ENCODE data around the gene GPR61. TPM values are rescaled to one million over a fixed set of nuclear protein-coding genes. Genes with fewer than 3 reads are reported as not detected.
A peak's percentile ranks its signal among the peaks of the same experiment; 100 is the strongest.

Gene GPR61
- total RNA-seq, 6 experiments from 2014 or later, result not detected

DNA sequence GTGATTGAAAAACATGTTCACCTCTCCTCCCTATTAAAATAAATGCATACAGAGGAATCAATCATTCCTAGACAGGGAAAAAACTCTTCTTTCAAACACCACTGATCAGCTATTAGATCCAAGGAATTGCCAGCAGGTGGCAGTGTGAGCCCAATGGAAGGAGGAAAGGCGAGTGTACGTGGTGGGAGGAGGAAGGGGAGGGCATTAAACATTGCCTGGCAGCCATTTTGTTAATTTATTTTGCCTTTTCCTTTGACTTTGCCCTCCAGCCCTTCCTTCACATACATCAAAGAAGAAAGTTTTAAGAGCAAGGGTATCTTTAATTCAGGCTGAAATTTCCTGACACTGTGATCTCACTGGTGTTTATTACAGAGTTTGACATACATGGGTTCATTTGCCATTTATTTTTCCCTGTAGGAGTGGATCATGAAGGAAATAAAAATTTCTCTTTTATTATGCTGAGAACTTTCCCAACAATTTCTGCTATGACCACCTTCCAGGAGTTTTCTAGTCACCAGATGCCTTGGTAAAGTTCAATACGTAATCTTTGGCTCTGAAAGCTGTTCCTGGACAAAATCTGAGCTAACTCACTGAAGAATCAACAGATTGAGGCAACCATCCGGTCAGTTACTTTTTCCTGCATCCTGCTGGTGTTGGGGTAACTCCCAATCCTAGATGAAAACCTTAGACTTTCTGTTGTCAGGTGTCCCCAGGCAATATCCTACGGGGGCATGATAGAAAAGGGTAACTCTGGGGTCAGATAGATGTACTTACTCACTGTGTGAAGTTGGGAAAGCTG is 6.8 kb downstream of the GPR61 start:
- Histone ChIP-seq H3K27ac (peak overlapping the region; percentile 92 to 97 (median 95)), H3K36me3 (no peaks in the 10 kb centered on the region), H3K27me3 (no peaks in the 10 kb centered on the region), H3K4me3 (peak overlapping the region; percentile 85 to 89 (median 88)), H3K4me1 (peaks cover 0 to 28% (median 3%) of the 10 kb centered on the region in 4 donors), H3K9me3 (no peaks in the 10 kb centered on the region)
- TF ChIP-seq, protein P1, sequence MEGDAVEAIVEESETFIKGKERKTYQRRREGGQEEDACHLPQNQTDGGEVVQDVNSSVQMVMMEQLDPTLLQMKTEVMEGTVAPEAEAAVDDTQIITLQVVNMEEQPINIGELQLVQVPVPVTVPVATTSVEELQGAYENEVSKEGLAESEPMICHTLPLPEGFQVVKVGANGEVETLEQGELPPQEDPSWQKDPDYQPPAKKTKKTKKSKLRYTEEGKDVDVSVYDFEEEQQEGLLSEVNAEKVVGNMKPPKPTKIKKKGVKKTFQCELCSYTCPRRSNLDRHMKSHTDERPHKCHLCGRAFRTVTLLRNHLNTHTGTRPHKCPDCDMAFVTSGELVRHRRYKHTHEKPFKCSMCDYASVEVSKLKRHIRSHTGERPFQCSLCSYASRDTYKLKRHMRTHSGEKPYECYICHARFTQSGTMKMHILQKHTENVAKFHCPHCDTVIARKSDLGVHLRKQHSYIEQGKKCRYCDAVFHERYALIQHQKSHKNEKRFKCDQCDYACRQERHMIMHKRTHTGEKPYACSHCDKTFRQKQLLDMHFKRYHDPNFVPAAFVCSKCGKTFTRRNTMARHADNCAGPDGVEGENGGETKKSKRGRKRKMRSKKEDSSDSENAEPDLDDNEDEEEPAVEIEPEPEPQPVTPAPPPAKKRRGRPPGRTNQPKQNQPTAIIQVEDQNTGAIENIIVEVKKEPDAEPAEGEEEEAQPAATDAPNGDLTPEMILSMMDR (IDR thresholded peaks at IDR 0.05), result peak; percentile 87 to 94 (median 90)
- peak; percentile 23 for TF ChIP-seq POLR2A (IDR thresholded peaks at IDR 0.05)
- peak; percentile 75 to 81 (median 80) for ATAC-seq
- 14% methylated on average over 5 of the region's 5 CpGs for WGBS (ENCODE audit: insufficient coverage, low coverage, low lambda C conversion rate, missing lambda C conversion rate)
- intact Hi-C loops (cut with DNase I), result loop anchor here (10.0 kb wide), 3 partner anchors 78 to 228 kb away; partner anchors contain the start of gene EPS8L3 (in 1 of the 2)
- peak; percentile 82 to 90 (median 86) for DNase-seq

DNA sequence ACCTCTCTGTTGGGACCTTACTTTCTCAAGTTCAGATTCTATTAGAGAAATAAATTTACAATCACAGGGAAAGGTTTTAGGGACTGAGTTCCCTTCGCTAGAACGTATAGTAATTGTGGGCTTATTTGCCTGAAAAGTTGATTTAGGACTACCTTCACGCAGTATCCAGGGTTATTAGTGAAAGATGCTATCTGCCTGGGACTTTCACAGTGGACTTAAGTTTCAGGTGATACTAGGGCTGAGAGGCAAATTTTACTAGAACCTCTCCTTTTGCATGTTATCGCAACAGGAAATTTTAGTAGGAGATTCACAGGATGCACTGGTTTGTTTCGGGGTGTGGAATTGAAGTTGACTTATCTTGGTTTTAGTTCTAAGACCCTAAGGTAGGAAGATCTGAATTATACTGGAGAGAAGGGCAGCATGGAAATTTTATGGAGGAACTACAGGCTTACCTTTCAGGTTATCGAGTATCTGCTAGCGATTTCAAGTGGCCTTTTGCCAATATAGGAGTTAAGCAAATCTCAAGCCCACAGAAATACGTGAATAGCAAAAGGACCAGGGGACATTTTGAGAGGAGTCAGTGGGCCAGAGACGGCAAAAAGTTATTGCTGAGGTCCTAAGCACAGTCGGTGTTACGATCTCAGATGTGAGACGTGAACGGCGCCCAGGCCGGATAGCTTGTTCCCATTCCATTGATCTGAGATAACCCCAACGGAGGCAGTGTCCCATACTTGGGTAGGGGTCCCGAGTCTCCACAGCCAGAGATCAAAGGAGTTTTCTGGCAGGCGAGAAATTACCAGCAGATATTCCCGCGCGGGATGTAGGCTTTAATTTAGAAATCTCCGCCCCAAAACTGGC is 8.0 kb downstream of the GPR61 start:
- peak in 1 of 3 donors; percentile 49 for DNase-seq
- 2% methylated on average over 21 of the region's 22 CpGs for WGBS (ENCODE audit: insufficient coverage, low coverage, low lambda C conversion rate, missing lambda C conversion rate)
- peak; percentile 15 to 28 (median 24) for ATAC-seq

DNA sequence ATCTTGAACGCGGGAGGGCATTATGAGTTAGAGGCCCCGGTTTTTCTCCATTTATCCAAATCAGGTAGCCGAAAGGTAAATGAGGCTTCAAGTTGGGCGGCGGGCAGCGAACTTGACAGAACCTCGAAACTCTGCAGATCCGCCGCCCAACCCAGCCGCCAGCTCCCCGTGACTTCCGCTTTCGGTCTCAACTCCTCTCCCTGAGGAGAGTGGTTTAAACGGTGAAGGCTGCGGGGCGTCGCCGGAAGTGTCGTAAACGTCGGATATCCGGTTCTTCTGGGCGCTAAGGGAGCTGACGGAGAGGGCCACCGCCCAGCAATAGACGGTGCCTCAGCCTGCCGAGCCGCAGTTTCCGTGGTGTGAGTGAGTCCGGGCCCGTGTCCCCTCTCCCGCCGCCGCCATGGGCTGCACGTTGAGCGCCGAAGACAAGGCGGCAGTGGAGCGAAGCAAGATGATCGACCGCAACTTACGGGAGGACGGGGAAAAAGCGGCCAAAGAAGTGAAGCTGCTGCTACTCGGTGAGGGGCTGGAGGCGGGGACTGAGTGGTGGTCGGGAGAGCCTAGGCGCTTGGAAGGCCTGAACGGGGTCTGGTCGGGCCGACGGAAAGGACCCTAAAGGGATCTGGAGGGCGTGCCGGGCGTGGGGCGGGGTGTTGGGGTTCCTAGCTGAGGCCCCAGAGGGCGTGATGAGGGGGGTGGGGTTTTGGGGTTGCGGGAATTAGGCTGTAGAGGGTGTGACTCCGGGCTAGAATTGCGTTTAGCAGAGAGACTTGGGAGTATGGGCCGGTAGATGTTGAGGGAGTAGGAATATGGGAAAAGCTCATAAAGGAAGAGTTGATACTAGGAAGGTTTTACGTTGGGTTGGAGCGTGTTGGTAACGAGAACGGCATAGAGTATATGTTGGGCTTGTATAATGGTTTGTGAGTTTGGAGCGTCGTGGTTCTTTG is 8.9 kb downstream of the GPR61 start, which contains the start of gene GNAI3:
GNAI3 (plus strand) TSS at position 295 of the 947 bp plus-strand sequence; CDS start at position 401, 106 bp downstream.
- peak within 1 kb of the TSS; percentile 92 to 97 (median 95) for H3K27ac ChIP-seq
- TF ChIP-seq, protein P1 (IDR thresholded peaks at IDR 0.05), result no peak
- peak; percentile 99 for TF ChIP-seq POLR2A (IDR thresholded peaks at IDR 0.05)
- WGBS (ENCODE audit: insufficient coverage, low coverage, low lambda C conversion rate, missing lambda C conversion rate), result under 1% methylated on average over 64 of the region's 68 CpGs
- H3K9me3 ChIP-seq, result no peaks in the 10 kb centered on the region
- H3K36me3 ChIP-seq, result no peaks in the 10 kb centered on the region
- intact Hi-C loops (cut with DNase I), result loop anchor here (10.0 kb wide), 3 partner anchors 76 to 226 kb away; partner anchors contain the start of gene EPS8L3 (in 1 of the 2)
- no peaks in the 10 kb centered on the region for H3K27me3 ChIP-seq
- ATAC-seq, result peak; percentile 93 to 97 (median 94)
- peak; percentile 96 to 98 (median 98) for DNase-seq
- peaks cover 0 to 28% (median 3%) of the 10 kb centered on the region in 4 donors for H3K4me1 ChIP-seq
- peak within 1 kb of the TSS; percentile 85 to 89 (median 88) for H3K4me3 ChIP-seq

More for the DNA sequence above, 8.0 kb downstream of the GPR61 start:
- peak overlapping the region; percentile 85 to 89 (median 88) for H3K4me3 ChIP-seq
- H3K9me3 ChIP-seq, result no peaks in the 10 kb centered on the region
- no peaks in the 10 kb centered on the region for H3K36me3 ChIP-seq
- no peaks in the 10 kb centered on the region for H3K27me3 ChIP-seq
- peaks cover 0 to 28% (median 3%) of the 10 kb centered on the region in 4 donors for H3K4me1 ChIP-seq
- intact Hi-C loops (cut with DNase I), result loop anchor here (10.0 kb wide), 3 partner anchors 77 to 227 kb away; partner anchors contain the start of gene EPS8L3 (in 1 of the 2)
- TF ChIP-seq, protein P1 (IDR thresholded peaks at IDR 0.05), result no peak
- TF ChIP-seq POLR2A (IDR thresholded peaks at IDR 0.05), result no peak
- peak overlapping the region; percentile 92 to 97 (median 95) for H3K27ac ChIP-seq

Data from right lobe of liver (tissue), 6 donors.